ENCODE data around the gene BGN.

BGN gene

GRCh38 chrX:153450949-153451277 is 43.9 kb upstream of the BGN start (continued):
- TF ChIP-seq PPARA (CRISPR knock-in tag; IDR thresholded peaks at IDR 0.05; ENCODE audit: borderline replicate concordance) = no peak
- no peak for TF ChIP-seq ESRRG (CRISPR knock-in tag; IDR thresholded peaks at IDR 0.05)
- TF ChIP-seq ZFP3 (CRISPR knock-in tag; IDR thresholded peaks at IDR 0.05) = no peak
- TF ChIP-seq SNAI2 (CRISPR knock-in tag; IDR thresholded peaks at IDR 0.05) = no peak

- ATAC-seq = no peak
- TF ChIP-seq ISL1 (CRISPR knock-in tag; IDR thresholded peaks at IDR 0.05) = no peak
- no peak for TF ChIP-seq CSDC2 (CRISPR knock-in tag; IDR thresholded peaks at IDR 0.05)
- no peak for TF ChIP-seq PPARA (CRISPR knock-in tag; IDR thresholded peaks at IDR 0.05; ENCODE audit: borderline replicate concordance)
- no peak for TF ChIP-seq ZFP30 (CRISPR knock-in tag; IDR thresholded peaks at IDR 0.05)
- TF ChIP-seq TSHZ2 (CRISPR knock-in tag; IDR thresholded peaks at IDR 0.05) = no peak
- TF ChIP-seq ARNTL (CRISPR knock-in tag; IDR thresholded peaks at IDR 0.05; ENCODE audit: borderline replicate concordance, low read depth) = no peak
Measured at GRCh38 chrX:153454901-153455550, 39.8 kb upstream of the BGN start.

- peak; percentile 9; the same call in 1 of the 3 replicates for ATAC-seq
- TF ChIP-seq POU6F1 (CRISPR knock-in tag; IDR thresholded peaks at IDR 0.05; ENCODE audit: borderline replicate concordance, low read depth) (no peak), PPARA (CRISPR knock-in tag; IDR thresholded peaks at IDR 0.05; ENCODE audit: borderline replicate concordance) (no peak), OSR1 (CRISPR knock-in tag; IDR thresholded peaks at IDR 0.05) (no peak), ZFP30 (CRISPR knock-in tag; IDR thresholded peaks at IDR 0.05) (no peak), ISL1 (CRISPR knock-in tag; IDR thresholded peaks at IDR 0.05) (no peak), CSDC2 (CRISPR knock-in tag; IDR thresholded peaks at IDR 0.05) (no peak), RARB (CRISPR knock-in tag; IDR thresholded peaks at IDR 0.05) (no peak), ESRRG (CRISPR knock-in tag; IDR thresholded peaks at IDR 0.05) (no peak), TSHZ2 (CRISPR knock-in tag; IDR thresholded peaks at IDR 0.05) (no peak), TCF4 (CRISPR knock-in tag; IDR thresholded peaks at IDR 0.05; ENCODE audit: borderline replicate concordance) (no peak), SNAI2 (CRISPR knock-in tag; IDR thresholded peaks at IDR 0.05) (no peak), ZNF70 (CRISPR knock-in tag; IDR thresholded peaks at IDR 0.05) (no peak), TOX (CRISPR knock-in tag; IDR thresholded peaks at IDR 0.05; ENCODE audit: borderline replicate concordance) (no peak), BACH2 (CRISPR knock-in tag; IDR thresholded peaks at IDR 0.05; ENCODE audit: borderline replicate concordance) (no peak), CREB5 (CRISPR knock-in tag; IDR thresholded peaks at IDR 0.05; ENCODE audit: low read depth) (no peak), ZNF8 (CRISPR knock-in tag; IDR thresholded peaks at IDR 0.05) (no peak), PATZ1 (CRISPR knock-in tag; IDR thresholded peaks at IDR 0.05; ENCODE audit: borderline replicate concordance) (no peak), ARNTL (CRISPR knock-in tag; IDR thresholded peaks at IDR 0.05; ENCODE audit: borderline replicate concordance, low read depth) (no peak)
Measured at GRCh38 chrX:153455571-153455970, 39.2 kb upstream of the BGN start.

Data from SK-N-SH treated with all-trans-retinoic acid at 6 μM for 48 hours (cell line).